ENCODE measurements around the gene DEK.

- TF ChIP-seq EZH2 (IDR thresholded peaks at IDR 0.05; ENCODE audit: low read depth) = no peak
- TF ChIP-seq CTCF (conservative IDR thresholded peaks at IDR 0.05) = no peak
Observed at GRCh38 chr6:18308070-18308735, 43.9 kb upstream of the DEK start.

All from PC-9 (cell line).